Right atrium auricular region (tissue), 2 donors: ENCODE results near the gene DPT. TPM values are rescaled to one million over a fixed set of nuclear protein-coding genes. Genes with fewer than 3 reads are reported as not detected.
A peak's percentile ranks its signal among the peaks of the same experiment; 100 is the strongest.

Experiments
- DNase-seq: peaks from one replicate; pipeline ENCODE4 v3.0.0-alpha.2; 2019; ENCODE audit warnings: low spot score
- H3K27ac ChIP-seq, 2 donors: fragments of 200-600 bp; sonication (generic); 1 replicate in 1 of 2; 2 replicates in 1 of 2; pipeline ENCODE4 v1.5.1; 2016 to 2019
- H3K27me3 ChIP-seq, 2 donors: fragments of 200-600 bp; sonication (generic); one replicate each; pipeline versions ENCODE4 v1.5.1 to v1.6.0; 2017 to 2019
- H3K36me3 ChIP-seq: fragments of 200-600 bp; sonication (generic); one replicate; pipeline ENCODE4 v1.5.1; 2016
- H3K4me1 ChIP-seq, 2 donors: fragments of 200-600 bp; sonication (generic); one replicate each; pipeline versions ENCODE4 v1.5.1 to v1.6.0; 2017 to 2019
- H3K4me3 ChIP-seq, 2 donors: fragments of 200-600 bp; sonication (generic); 1 replicate in 1 of 2; 2 replicates in 1 of 2; pipeline ENCODE4 v1.5.1; 2017 to 2019; ENCODE audit warnings: mild to moderate bottlenecking in 1 of 2, moderate library complexity in 1 of 2
- H3K9me3 ChIP-seq, 2 donors: fragments of 200-600 bp; sonication (generic); one replicate each; pipeline ENCODE4 v1.5.1; 2019
- total RNA-seq, 2 donors: library from RNA; depleted of rRNA; stranded (reverse); fragments of >200 nt; gene quantifications; one replicate each; pipeline ENCODE4 v1.1.0, GENCODE V29; 2016
- TF ChIP-seq, protein P1 (sequence below), 2 donors: fragments of 200-600 bp; sonication (generic); IDR thresholded peaks; one replicate each; pipeline ENCODE4 v1.5.1; 2019; ENCODE audit warnings: antibody characterized with exemption in 2 of 2

Gene DPT
- total RNA-seq, 2 donors from 2014 or later: 52.2 to 71.3 TPM

DNA sequence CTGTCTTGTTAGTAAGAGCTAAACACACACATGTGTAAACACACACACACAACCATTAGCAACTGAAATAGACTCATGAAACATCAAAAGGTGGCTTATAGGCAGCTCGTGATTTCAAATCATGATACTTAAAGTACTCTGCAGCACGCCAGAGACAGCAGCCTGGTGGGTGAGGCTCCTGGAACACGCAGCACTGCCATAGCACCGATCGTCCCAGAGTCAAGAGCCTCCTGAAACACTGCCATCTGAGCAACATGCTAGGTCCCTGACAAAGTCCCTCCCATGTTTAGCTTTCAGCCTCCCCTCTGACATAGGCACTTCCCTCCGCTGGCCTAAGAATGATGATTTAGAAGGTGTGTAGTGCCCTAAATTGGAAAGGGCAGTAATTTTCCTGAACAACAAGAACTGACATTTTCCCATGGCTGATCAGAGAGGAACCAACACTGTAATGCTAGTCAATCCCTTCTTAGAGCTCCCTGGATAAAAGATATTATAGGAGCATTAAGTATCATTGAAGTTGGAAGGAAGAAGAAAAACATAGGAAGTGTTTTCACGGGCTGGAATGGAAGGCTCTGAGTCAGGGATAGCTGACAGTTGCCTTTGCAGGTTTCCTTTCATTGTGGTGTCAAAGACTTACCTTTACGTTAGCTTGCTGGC, 14.1 kb upstream of the DPT start:
- no peaks in the 10 kb centered on the region for H3K27me3 ChIP-seq
- H3K4me1 ChIP-seq: peaks cover 0 to 1% of the 10 kb centered on the region in 2 donors
- H3K9me3 ChIP-seq: no peaks in the 10 kb centered on the region
- H3K4me3 ChIP-seq: no peak overlapping the region
- TF ChIP-seq, protein P1, sequence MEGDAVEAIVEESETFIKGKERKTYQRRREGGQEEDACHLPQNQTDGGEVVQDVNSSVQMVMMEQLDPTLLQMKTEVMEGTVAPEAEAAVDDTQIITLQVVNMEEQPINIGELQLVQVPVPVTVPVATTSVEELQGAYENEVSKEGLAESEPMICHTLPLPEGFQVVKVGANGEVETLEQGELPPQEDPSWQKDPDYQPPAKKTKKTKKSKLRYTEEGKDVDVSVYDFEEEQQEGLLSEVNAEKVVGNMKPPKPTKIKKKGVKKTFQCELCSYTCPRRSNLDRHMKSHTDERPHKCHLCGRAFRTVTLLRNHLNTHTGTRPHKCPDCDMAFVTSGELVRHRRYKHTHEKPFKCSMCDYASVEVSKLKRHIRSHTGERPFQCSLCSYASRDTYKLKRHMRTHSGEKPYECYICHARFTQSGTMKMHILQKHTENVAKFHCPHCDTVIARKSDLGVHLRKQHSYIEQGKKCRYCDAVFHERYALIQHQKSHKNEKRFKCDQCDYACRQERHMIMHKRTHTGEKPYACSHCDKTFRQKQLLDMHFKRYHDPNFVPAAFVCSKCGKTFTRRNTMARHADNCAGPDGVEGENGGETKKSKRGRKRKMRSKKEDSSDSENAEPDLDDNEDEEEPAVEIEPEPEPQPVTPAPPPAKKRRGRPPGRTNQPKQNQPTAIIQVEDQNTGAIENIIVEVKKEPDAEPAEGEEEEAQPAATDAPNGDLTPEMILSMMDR (IDR thresholded peaks at IDR 0.05): no peak
- no peak overlapping the region for H3K27ac ChIP-seq
- no peaks in the 10 kb centered on the region for H3K36me3 ChIP-seq
- DNase-seq: no peak

DNA sequence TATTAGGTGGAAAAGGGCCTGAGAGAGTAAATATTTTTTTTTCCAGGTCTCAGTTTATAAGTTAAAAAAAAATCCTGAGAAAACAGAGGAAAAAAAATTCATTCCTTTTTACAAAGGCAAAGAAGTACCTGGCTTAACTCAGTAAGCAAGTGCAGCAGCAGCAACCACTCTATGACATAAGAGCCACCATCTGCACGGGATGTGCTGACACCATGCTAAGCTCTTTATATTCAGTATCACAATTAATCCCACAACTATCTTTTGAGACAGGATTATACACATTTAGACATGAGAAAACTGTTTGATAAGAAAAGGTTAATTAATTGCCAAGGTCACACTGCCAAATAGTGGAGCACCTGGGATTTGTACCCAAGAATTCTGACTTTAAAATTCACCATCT, 13.4 kb upstream of the DPT start:
- Histone ChIP-seq H3K27ac (no peak overlapping the region), H3K36me3 (no peaks in the 10 kb centered on the region), H3K27me3 (no peaks in the 10 kb centered on the region), H3K4me3 (no peak overlapping the region), H3K9me3 (no peaks in the 10 kb centered on the region), H3K4me1 (peaks cover 0 to 9% of the 10 kb centered on the region in 2 donors)
- DNase-seq: no peak
- TF ChIP-seq, protein P1 (IDR thresholded peaks at IDR 0.05): no peak

DNA sequence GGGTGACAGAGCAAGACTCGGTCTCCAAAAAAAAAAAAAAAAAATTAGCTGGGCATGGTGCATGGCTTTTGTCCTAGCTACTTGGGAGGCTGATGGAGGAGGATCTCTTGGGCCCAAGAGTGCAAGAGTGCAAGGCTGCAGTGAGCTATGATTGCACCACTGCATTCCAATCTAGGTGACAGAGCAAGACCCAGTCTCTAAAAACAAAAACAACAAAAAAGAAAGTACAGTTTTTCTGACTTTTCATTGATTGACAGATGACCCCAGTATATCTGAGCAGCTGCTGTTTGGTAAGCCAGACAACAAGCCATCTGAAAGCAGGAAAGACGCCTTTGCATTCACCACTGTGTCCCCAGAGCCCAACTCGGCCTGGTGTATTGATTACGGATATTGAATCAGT, 10.9 kb upstream of the DPT start:
- Histone ChIP-seq H3K4me1 (peaks cover 0 to 13% of the 10 kb centered on the region in 2 donors), H3K36me3 (no peaks in the 10 kb centered on the region), H3K9me3 (no peaks in the 10 kb centered on the region), H3K27ac (no peak overlapping the region), H3K27me3 (no peaks in the 10 kb centered on the region), H3K4me3 (no peak overlapping the region)
- no peak for DNase-seq
- TF ChIP-seq, protein P1 (IDR thresholded peaks at IDR 0.05): no peak

DNA sequence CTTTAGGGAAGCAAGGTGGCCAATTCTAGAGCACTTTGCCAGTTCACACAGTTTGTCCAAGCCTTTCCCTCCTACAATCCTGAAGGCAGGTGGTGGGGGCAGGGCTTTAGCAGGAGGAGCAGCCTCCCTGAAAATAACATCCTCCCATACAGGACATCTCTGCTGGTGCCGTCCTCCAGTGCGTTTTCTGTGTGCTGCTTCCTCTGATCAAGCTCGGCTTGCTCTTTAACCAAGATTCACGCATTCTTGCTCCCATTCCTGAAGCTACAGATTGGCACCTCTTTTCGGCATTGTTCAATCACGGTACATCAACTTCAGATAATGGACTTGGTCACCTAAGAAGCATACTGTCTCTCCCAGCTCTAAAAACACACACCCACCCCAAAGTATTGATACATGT, 7.5 kb upstream of the DPT start:
- Histone ChIP-seq H3K4me1 (peaks cover 0 to 18% of the 10 kb centered on the region in 2 donors), H3K4me3 (no peak overlapping the region), H3K27me3 (no peaks in the 10 kb centered on the region), H3K27ac (no peak overlapping the region), H3K36me3 (no peaks in the 10 kb centered on the region), H3K9me3 (no peaks in the 10 kb centered on the region)
- TF ChIP-seq, protein P1 (IDR thresholded peaks at IDR 0.05): no peak
- no peak for DNase-seq

DNA sequence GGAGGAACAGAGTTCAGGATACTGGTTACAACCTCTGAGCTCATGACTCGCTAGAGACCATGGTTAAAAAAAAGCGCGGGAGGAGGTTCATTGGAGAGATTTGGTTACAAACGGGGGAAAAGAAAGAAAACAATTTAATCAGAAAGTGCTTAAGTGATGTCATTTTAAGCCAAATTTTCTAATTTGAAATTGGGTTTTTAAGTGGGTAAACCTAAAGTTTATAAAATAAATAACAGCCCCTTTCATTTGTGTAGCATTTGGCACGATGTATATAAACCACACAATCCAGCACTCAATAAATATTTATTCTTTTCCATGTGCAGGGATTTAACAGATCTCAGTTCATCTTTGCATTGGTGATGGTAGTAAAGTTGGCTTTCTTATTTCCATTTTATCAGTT, 7.0 kb upstream of the DPT start:
- Histone ChIP-seq H3K27me3 (no peaks in the 10 kb centered on the region), H3K36me3 (no peaks in the 10 kb centered on the region), H3K27ac (no peak overlapping the region), H3K4me3 (no peak overlapping the region), H3K9me3 (no peaks in the 10 kb centered on the region), H3K4me1 (peaks cover 0 to 18% of the 10 kb centered on the region in 2 donors)
- TF ChIP-seq, protein P1 (IDR thresholded peaks at IDR 0.05): no peak
- DNase-seq: no peak

DNA sequence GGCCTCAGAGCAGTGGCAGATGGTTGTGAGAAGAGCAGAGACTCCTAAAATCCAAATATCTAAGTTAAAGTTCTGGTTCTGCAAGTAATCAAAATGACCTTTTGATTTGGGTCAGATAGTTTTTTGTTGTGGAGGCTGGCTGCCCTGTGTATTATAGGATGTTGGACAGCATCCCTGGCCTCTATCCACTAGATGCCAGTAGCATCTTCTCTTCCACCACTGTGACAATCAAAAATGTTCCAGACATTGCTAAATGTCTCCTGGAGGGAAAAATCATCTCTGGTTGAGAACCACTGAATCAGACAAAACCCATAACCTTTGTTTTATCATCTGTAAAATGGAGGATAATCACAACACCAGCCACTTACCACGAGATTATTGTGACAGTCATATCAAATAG, 5.9 kb upstream of the DPT start:
- TF ChIP-seq, protein P1 (IDR thresholded peaks at IDR 0.05): peak in 1 of 2 donors; percentile 35
- H3K4me3 ChIP-seq: no peak overlapping the region
- no peaks in the 10 kb centered on the region for H3K27me3 ChIP-seq
- no peaks in the 10 kb centered on the region for H3K36me3 ChIP-seq
- DNase-seq: no peak
- no peaks in the 10 kb centered on the region for H3K9me3 ChIP-seq
- peaks cover 0 to 18% of the 10 kb centered on the region in 2 donors for H3K4me1 ChIP-seq
- no peak overlapping the region for H3K27ac ChIP-seq
